Osteocyte (in vitro differentiated cells): ENCODE data around the gene RGS19. TPM values are rescaled to one million over a fixed set of nuclear protein-coding genes. Genes with fewer than 3 reads are reported as not detected.

Experiments
- DNase-seq: peaks from one replicate; pipeline ENCODE4 v3.0.0; 2021; ENCODE audit warnings: mixed read lengths; ENCODE audit not compliant: unreplicated experiment; ENCODE audit errors: extremely low spot score
- H3K27ac Mint-ChIP-seq: one replicate; pipeline ENCODE4 v1.8.0; 2021; ENCODE audit warnings: mild to moderate bottlenecking, mixed read lengths; ENCODE audit not compliant: unreplicated experiment
- H3K27me3 Mint-ChIP-seq: one replicate; pipeline ENCODE4 v1.8.0; 2021; ENCODE audit warnings: mixed read lengths; ENCODE audit not compliant: unreplicated experiment
- H3K36me3 Mint-ChIP-seq: one replicate; pipeline ENCODE4 v1.8.0; 2021; ENCODE audit warnings: mixed read lengths; ENCODE audit not compliant: unreplicated experiment
- H3K4me1 Mint-ChIP-seq: one replicate; pipeline ENCODE4 v1.8.0; 2021; ENCODE audit warnings: mixed read lengths; ENCODE audit not compliant: unreplicated experiment
- H3K4me3 Mint-ChIP-seq: one replicate; pipeline ENCODE4 v1.8.0; 2021; ENCODE audit warnings: mild to moderate bottlenecking, moderate library complexity, mixed read lengths; ENCODE audit not compliant: unreplicated experiment
- H3K9me3 Mint-ChIP-seq: one replicate; pipeline ENCODE4 v1.8.0; 2021; ENCODE audit warnings: mixed read lengths; ENCODE audit not compliant: unreplicated experiment
- CTCF ChIP-seq: fragments of 200-600 bp; sonication (generic); IDR thresholded peaks from 2 replicates; pipeline ENCODE4 v1.5.0; 2021; ENCODE audit warnings: antibody characterized with exemption, mild to moderate bottlenecking, moderate library complexity
- total RNA-seq: library from RNA; stranded (reverse); gene quantifications from 2 replicates; pipeline ENCODE4 v1.2.1, GENCODE V29; 2021

Gene RGS19
- total RNA-seq, 1 donor from 2014 or later, result 8.0 TPM

DNA sequence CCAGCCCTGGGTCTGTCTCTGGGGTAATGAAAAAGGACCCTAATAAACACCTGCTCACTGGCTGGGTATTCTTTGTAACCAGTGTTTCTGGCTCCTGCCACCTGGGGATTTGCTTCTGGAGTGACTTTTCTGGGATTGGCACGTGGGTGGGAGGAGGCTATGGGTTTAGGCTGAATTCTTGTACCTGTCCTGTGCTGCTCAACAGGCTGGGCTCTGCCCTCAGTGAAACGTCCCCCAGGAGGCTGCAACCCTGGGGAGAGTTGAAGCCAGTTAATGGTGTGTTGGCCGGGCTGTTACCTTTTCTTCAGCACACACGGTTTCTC lies 21.2 kb upstream of the RGS19 start:
- no peak for TF ChIP-seq CTCF
- peaks cover 29% of the 10 kb centered on the region for H3K27me3 Mint-ChIP-seq
- no peaks in the 10 kb centered on the region for H3K9me3 Mint-ChIP-seq
- no peak overlapping the region for H3K4me3 Mint-ChIP-seq
- no peak for DNase-seq
- peaks cover 4% of the 10 kb centered on the region for H3K4me1 Mint-ChIP-seq
- H3K27ac Mint-ChIP-seq, result no peak overlapping the region
- H3K36me3 Mint-ChIP-seq, result no peaks in the 10 kb centered on the region

GRCh38 chr20:64099880-64100565 lies 20.7 kb upstream of the RGS19 start:
- Mint-ChIP-seq H3K36me3 (no peaks in the 10 kb centered on the region), H3K4me1 (peaks cover 4% of the 10 kb centered on the region), H3K27ac (no peak overlapping the region), H3K9me3 (no peaks in the 10 kb centered on the region), H3K4me3 (no peak overlapping the region), H3K27me3 (peaks cover 29% of the 10 kb centered on the region)
- DNase-seq, result no peak
- no peak for TF ChIP-seq CTCF

DNA sequence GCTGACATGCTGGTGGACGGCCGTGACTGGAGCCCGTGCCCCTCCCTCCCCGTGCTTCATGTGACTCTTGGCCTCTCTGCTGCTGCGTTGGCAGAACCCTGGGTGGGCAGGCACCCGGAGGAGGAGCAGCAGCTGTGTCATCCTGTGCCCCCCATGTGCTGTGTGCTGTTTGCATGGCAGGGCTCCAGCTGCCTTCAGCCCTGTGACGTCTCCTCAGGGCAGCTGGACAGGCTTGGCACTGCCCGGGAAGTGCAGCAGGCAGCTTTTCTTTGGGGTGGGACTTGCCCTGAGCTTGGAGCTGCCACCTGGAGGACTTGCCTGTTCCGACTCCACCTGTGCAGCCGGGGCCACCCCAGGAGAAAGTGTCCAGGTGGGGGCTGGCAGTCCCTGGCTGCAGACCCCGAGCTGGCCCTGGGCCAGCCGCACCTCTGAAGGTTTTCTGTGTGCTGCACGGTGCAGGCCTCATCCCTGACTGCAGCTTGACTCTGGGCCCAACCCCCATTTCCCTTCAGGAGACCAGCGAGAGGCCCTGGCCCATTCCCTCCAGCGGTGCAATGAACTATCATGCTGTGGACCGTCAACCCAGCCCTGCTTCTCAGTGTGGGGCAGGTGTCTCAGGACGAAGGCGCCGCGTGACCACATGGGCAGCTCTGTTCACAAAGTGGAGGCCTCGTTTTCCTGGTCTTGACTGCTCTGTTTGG lies 19.9 kb upstream of the RGS19 start:
- no peak for TF ChIP-seq CTCF
- DNase-seq, result no peak
- Mint-ChIP-seq H3K36me3 (no peaks in the 10 kb centered on the region), H3K9me3 (no peaks in the 10 kb centered on the region), H3K4me3 (no peak overlapping the region), H3K4me1 (peaks cover 4% of the 10 kb centered on the region), H3K27ac (no peak overlapping the region), H3K27me3 (peaks cover 29% of the 10 kb centered on the region)

GRCh38 chr20:64098471-64099013 lies 19.2 kb upstream of the RGS19 start:
- TF ChIP-seq CTCF, result no peak
- no peak for DNase-seq
- Mint-ChIP-seq H3K27ac (no peak overlapping the region), H3K4me3 (no peak overlapping the region), H3K27me3 (peaks cover 23% of the 10 kb centered on the region), H3K9me3 (no peaks in the 10 kb centered on the region), H3K36me3 (no peaks in the 10 kb centered on the region), H3K4me1 (peaks cover 4% of the 10 kb centered on the region)

DNA sequence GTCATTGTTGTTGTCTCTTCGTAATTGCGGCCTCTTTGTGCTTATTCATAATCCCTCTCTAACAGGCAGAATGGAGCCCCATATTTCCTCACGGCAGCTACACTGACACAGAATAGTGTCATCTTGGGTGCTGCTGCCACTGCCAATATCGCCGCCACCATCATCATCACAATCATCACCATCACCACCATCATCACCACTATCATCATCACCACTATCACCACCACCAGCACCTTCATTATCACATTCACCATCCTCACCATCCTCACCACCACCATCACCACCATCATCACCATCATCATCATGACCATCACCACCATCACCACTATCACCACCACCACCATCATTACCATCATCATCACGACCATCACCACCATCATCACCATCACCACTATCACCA lies 17.2 kb upstream of the RGS19 start:
- no peak for TF ChIP-seq CTCF
- no peak overlapping the region for H3K27ac Mint-ChIP-seq
- DNase-seq, result no peak
- H3K4me3 Mint-ChIP-seq, result no peak overlapping the region
- H3K27me3 Mint-ChIP-seq, result peaks cover 13% of the 10 kb centered on the region
- H3K4me1 Mint-ChIP-seq, result peaks cover 2% of the 10 kb centered on the region
- no peaks in the 10 kb centered on the region for H3K9me3 Mint-ChIP-seq
- H3K36me3 Mint-ChIP-seq, result no peaks in the 10 kb centered on the region
